DOHH2 (cell line): ENCODE data around the gene MB21D2.

Experiments used
- CTCF ChIP-seq: fragments of 200-600 bp; sonication (generic); IDR thresholded peaks from one replicate; pipeline ENCODE4 v1.5.1; 2014; ENCODE audit warnings: antibody characterized with exemption, mild to moderate bottlenecking, low read depth, low read length; ENCODE audit not compliant: poor library complexity, severe bottlenecking
- EZH2phosphoT487 ChIP-seq: fragments of 200-600 bp; sonication (generic); IDR thresholded peaks from 2 replicates; pipeline ENCODE4 v1.6.1; 2017; ENCODE audit warnings: borderline replicate concordance, mild to moderate bottlenecking, antibody characterized with exemption, low read length, moderate library complexity, mixed read lengths

- TF ChIP-seq CTCF (no peak), EZH2phosphoT487 (no peak)
Observed at GRCh38 chr3:192889679-192890078, 28.0 kb downstream of the MB21D2 start.
